Small intestine (tissue), 7 donors: ENCODE data around the gene SIDT2. TPM values are rescaled to one million over a fixed set of nuclear protein-coding genes. Genes with fewer than 3 reads are reported as not detected.

Experiments
- DNase-seq, 2 donors: peaks; one replicate each; pipeline versions ENCODE4 v3.0.0 to v3.0.0-alpha.2; 2013
- FAIRE-seq: peaks from 2 replicates; lab custom pipeline; 2012; peaks lifted over from hg19 to GRCh38; lab: Jason Lieb, UNC
- H3K27ac ChIP-seq, 3 donors: one replicate each; pipeline ENCODE4 v1.5.1; 2013; ENCODE audit warnings: low read length in 2 of 3, mild to moderate bottlenecking in 2 of 3, control low read depth in 1 of 3, inconsistent platforms in 1 of 3, low read depth in 1 of 3, moderate library complexity in 1 of 3
- H3K27me3 ChIP-seq, 3 donors: one replicate each; pipeline ENCODE4 v1.6.1; 2013; ENCODE audit warnings: low read length in 3 of 3, inconsistent platforms in 1 of 3; ENCODE audit not compliant: control insufficient read depth in 3 of 3, insufficient read depth in 3 of 3
- H3K36me3 ChIP-seq, 3 donors: one replicate each; pipeline ENCODE4 v1.6.1; 2013; ENCODE audit warnings: low read length in 3 of 3, inconsistent platforms in 1 of 3, low read depth in 1 of 3, mild to moderate bottlenecking in 1 of 3, moderate library complexity in 1 of 3; ENCODE audit not compliant: control insufficient read depth in 3 of 3, insufficient read depth in 2 of 3
- H3K4me1 ChIP-seq, 3 donors: one replicate each; pipeline ENCODE4 v1.6.1; 2013; ENCODE audit warnings: low read length in 2 of 3, inconsistent platforms in 1 of 3, low read depth in 1 of 3, mild to moderate bottlenecking in 1 of 3, moderate library complexity in 1 of 3; ENCODE audit not compliant: control insufficient read depth in 3 of 3, insufficient read depth in 2 of 3
- H3K4me3 ChIP-seq, 3 donors: one replicate each; pipeline ENCODE4 v1.5.1; 2013; ENCODE audit warnings: low read length in 3 of 3, control low read depth in 1 of 3, inconsistent platforms in 1 of 3, low read depth in 1 of 3, mild to moderate bottlenecking in 1 of 3, moderate library complexity in 1 of 3
- H3K9me3 ChIP-seq, 2 donors: one replicate each; pipeline ENCODE4 v1.6.1; 2013; ENCODE audit warnings: low read depth in 1 of 2, low read length in 1 of 2; ENCODE audit not compliant: control insufficient read depth in 2 of 2, insufficient read depth in 1 of 2
- WGBS, 3 donors: extraction: QIAGEN DNeasy Blood & Tissue Kit; methylation state at CpG; one replicate each; pipeline ENCODE4 v1.1.7; 2013; 5-methylcytosine and 5-hydroxymethylcytosine counted together
- polyA plus RNA-seq, 4 donors: library from polyadenylated mRNA; stranded (reverse) in 3 of 4; unstranded in 1 of 4; fragments of 200-250 nt in 3 of 4; fragments of 120-200 nt in 1 of 4; gene quantifications; one replicate each; pipeline versions ENCODE4 v1.2.1 to v1.2.3, GENCODE V29; 2013
- donor health status: healthy with polysubstance abuse.
- donor health status: control.
- donor health status: control.
- donor health status: Bipolar disorder and iron deficiency.
- donor health status: healthy.

SIDT2 gene
- polyA plus RNA-seq, 4 donors: 27.6 to 96.6 (median 55.8) TPM

- Histone ChIP-seq H3K4me3 (peak overlapping the region in 1 of 3 donors; percentile 78), H3K36me3 (peaks cover 8 to 51% (median 29%) of the 10 kb centered on the region in 3 donors), H3K27me3 (no peaks in the 10 kb centered on the region), H3K9me3 (no peaks in the 10 kb centered on the region), H3K27ac (no peak overlapping the region), H3K4me1 (peaks cover 6 to 17% (median 9%) of the 10 kb centered on the region in 3 donors)
- no peak for DNase-seq
- FAIRE-seq: no peak
- WGBS, 3 donors: 82 to 85% (median 83%) methylated on average over 5 of the region's 5 CpGs
Measured at GRCh38 chr11:117229931-117230285, 51.4 kb downstream of the SIDT2 start.

- WGBS, 3 donors: 29 to 51% (median 33%) methylated on average over 12 of the region's 12 CpGs
- no peaks in the 10 kb centered on the region for H3K27me3 ChIP-seq
- H3K4me3 ChIP-seq: peak overlapping the region; percentile 73 to 98 (median 78)
Measured at GRCh38 chr11:117230286-117230961, 51.9 kb downstream of the SIDT2 start.

GRCh38 chr11:117230999-117231841 lies 52.7 kb downstream of the SIDT2 start:
- DNase-seq (peak in 1 of 2 donors; percentile 74), FAIRE-seq (no peak)
- Histone ChIP-seq H3K36me3 (peaks cover 8 to 45% (median 25%) of the 10 kb centered on the region in 3 donors), H3K9me3 (no peaks in the 10 kb centered on the region), H3K27me3 (no peaks in the 10 kb centered on the region), H3K27ac (peak overlapping the region; percentile 75 to 99 (median 92)), H3K4me1 (peaks cover 6 to 11% (median 9%) of the 10 kb centered on the region in 3 donors), H3K4me3 (peak overlapping the region; percentile 73 to 98 (median 78))
- WGBS, 3 donors: 1 to 6% (median 3%) methylated on average over 14 of the region's 14 CpGs

More at GRCh38 chr11:117230286-117230961, 51.9 kb downstream of the SIDT2 start:
- peak in 1 of 2 donors; percentile 26 for DNase-seq
- peak overlapping the region in 2 of 3 donors; percentile 75 to 99 for H3K27ac ChIP-seq
- no peaks in the 10 kb centered on the region for H3K9me3 ChIP-seq
- H3K36me3 ChIP-seq: peaks cover 8 to 47% (median 28%) of the 10 kb centered on the region in 3 donors
- peaks cover 6 to 14% (median 9%) of the 10 kb centered on the region in 3 donors for H3K4me1 ChIP-seq
- no peak for FAIRE-seq

GRCh38 chr11:117231842-117232091 lies 53.2 kb downstream of the SIDT2 start, which contains the start of gene PCSK7:
TSS of gene PCSK7 (minus strand) at chr11:117232073. CDS start at chr11:117229844, 2,229 bp downstream.
- 0 to 2% (median 1%) methylated on average over 10 to 13 of the region's 13 CpGs for WGBS, 3 donors
- DNase-seq: peak in 1 of 2 donors; percentile 76

GRCh38 chr11:117232092-117232878 lies 53.7 kb downstream of the SIDT2 start, which contains the start of gene RNF214:
TSS of gene RNF214 (plus strand) at chr11:117232671. CDS start at chr11:117234273, 1,602 bp downstream.
- peak within 1 kb of the TSS; percentile 73 to 98 (median 78) for H3K4me3 ChIP-seq
- FAIRE-seq (no peak), DNase-seq (peak; percentile 80 to 93)
- H3K4me1 ChIP-seq: peaks cover 6 to 11% (median 9%) of the 10 kb centered on the region in 3 donors
- no peaks in the 10 kb centered on the region for H3K9me3 ChIP-seq
- H3K36me3 ChIP-seq: peaks cover 8 to 36% (median 22%) of the 10 kb centered on the region in 3 donors
- H3K27ac ChIP-seq: peak within 1 kb of the TSS; percentile 75 to 99 (median 92)
- WGBS, 3 donors: 0 to 1% (median 1%) methylated on average over 43 to 92 of the region's 94 CpGs
- H3K27me3 ChIP-seq: no peaks in the 10 kb centered on the region

More at GRCh38 chr11:117231842-117232091, 53.2 kb downstream of the SIDT2 start, which contains the start of gene PCSK7:
- Histone ChIP-seq H3K27me3 (no peaks in the 10 kb centered on the region), H3K36me3 (peaks cover 8 to 41% (median 23%) of the 10 kb centered on the region in 3 donors), H3K4me1 (peaks cover 6 to 11% (median 9%) of the 10 kb centered on the region in 3 donors), H3K9me3 (no peaks in the 10 kb centered on the region), H3K27ac (peak within 1 kb of the TSS; percentile 75 to 99 (median 92)), H3K4me3 (peak within 1 kb of the TSS; percentile 73 to 98 (median 78))
- FAIRE-seq: no peak

- Histone ChIP-seq H3K4me3 (peak overlapping the region; percentile 73 to 90 (median 78)), H3K27me3 (no peaks in the 10 kb centered on the region), H3K4me1 (peaks cover 6 to 11% (median 9%) of the 10 kb centered on the region in 3 donors), H3K27ac (peak overlapping the region in 2 of 3 donors; percentile 55 to 62), H3K36me3 (peaks cover 6 to 29% (median 18%) of the 10 kb centered on the region in 3 donors), H3K9me3 (no peaks in the 10 kb centered on the region)
- WGBS, 3 donors: 2% methylated on average over 15 to 27 of the region's 27 CpGs
- FAIRE-seq (no peak), DNase-seq (peak in 1 of 2 donors; percentile 45)
Measured at GRCh38 chr11:117232911-117233409, 54.4 kb downstream of the SIDT2 start.

- FAIRE-seq: no peak
- peaks cover 0 to 4% (median 3%) of the 10 kb centered on the region in 3 donors for H3K4me1 ChIP-seq
- WGBS, 3 donors: 88 to 94% (median 91%) methylated on average over 5 of the region's 5 CpGs
Measured at GRCh38 chr11:117238221-117238620, 59.7 kb downstream of the SIDT2 start.

More at GRCh38 chr11:117238221-117238620, 59.7 kb downstream of the SIDT2 start:
- Histone ChIP-seq H3K9me3 (no peaks in the 10 kb centered on the region), H3K36me3 (peaks cover 0 to 28% (median 6%) of the 10 kb centered on the region in 3 donors), H3K4me3 (no peak overlapping the region), H3K27ac (no peak overlapping the region), H3K27me3 (no peaks in the 10 kb centered on the region)
- no peak for DNase-seq
